HG03097 (cell line): ENCODE results near the gene AASDH.
"Not testable (repeated sequence)": the region's sequence is repeated elsewhere in the genome, so short reads cannot be mapped to it uniquely, and the experiment has no call there.

Experiments used
- ATAC-seq: cut with Tn5 transposase; IDR thresholded peaks from one replicate; pipeline ENCODE4 v1.9.1; 2021; ENCODE audit not compliant: unreplicated experiment, low FRiP score

AASDH gene

GRCh38 chr4:56391270-56391669 lies 4.0 kb upstream of the AASDH start:
- no peak for ATAC-seq

- ATAC-seq: no peak
Measured at GRCh38 chr4:56389558-56389957, 2.3 kb upstream of the AASDH start.

- ATAC-seq: no peak
Measured at GRCh38 chr4:56388306-56388705, 1.0 kb upstream of the AASDH start.

- no peak for ATAC-seq
Measured at GRCh38 chr4:56386091-56386490, 1.2 kb downstream of the AASDH start.

- ATAC-seq: no peak
Measured at GRCh38 chr4:56375458-56375857, 11.8 kb downstream of the AASDH start.

GRCh38 chr4:56374956-56375355 lies 12.3 kb downstream of the AASDH start:
- no peak for ATAC-seq

GRCh38 chr4:56372774-56373173 lies 14.5 kb downstream of the AASDH start:
- ATAC-seq: no peak

GRCh38 chr4:56371426-56372220 lies 15.7 kb downstream of the AASDH start:
- ATAC-seq: no peak

- ATAC-seq: no peak
Measured at GRCh38 chr4:56370377-56370776, 16.9 kb downstream of the AASDH start.

- ATAC-seq: not testable (repeated sequence)
Measured at GRCh38 chr4:56362981-56363380, 24.3 kb downstream of the AASDH start.

GRCh38 chr4:56360071-56360470 lies 27.2 kb downstream of the AASDH start:
- ATAC-seq: no peak

- no peak for ATAC-seq
Measured at GRCh38 chr4:56356650-56357049, 30.6 kb downstream of the AASDH start.

GRCh38 chr4:56348576-56348975 lies 38.7 kb downstream of the AASDH start:
- ATAC-seq: no peak

GRCh38 chr4:56345458-56345857 lies 41.8 kb downstream of the AASDH start:
- no peak for ATAC-seq

GRCh38 chr4:56342746-56343145 lies 44.5 kb downstream of the AASDH start:
- no peak for ATAC-seq

- ATAC-seq: no peak
Measured at GRCh38 chr4:56330691-56331090, 56.6 kb downstream of the AASDH start.

- no peak for ATAC-seq
Measured at GRCh38 chr4:56326363-56326762, 60.9 kb downstream of the AASDH start.

- no peak for ATAC-seq
Measured at GRCh38 chr4:56324011-56324610, 63.2 kb downstream of the AASDH start.

- no peak for ATAC-seq
Measured at GRCh38 chr4:56323327-56323726, 64.0 kb downstream of the AASDH start.

- no peak for ATAC-seq
Measured at GRCh38 chr4:56321251-56321650, 66.0 kb downstream of the AASDH start.

- no peak for ATAC-seq
Measured at GRCh38 chr4:56320293-56320692, 67.0 kb downstream of the AASDH start.

- ATAC-seq: no peak
Measured at GRCh38 chr4:56318555-56318954, 68.7 kb downstream of the AASDH start.
